ENCODE measurements around the gene KLRF2.
"Not testable (repeated sequence)": the region's sequence is repeated elsewhere in the genome, so short reads cannot be mapped to it uniquely, and the experiment has no call there.

Gene KLRF2

GRCh38 chr12:9881246-9881645, at the start of gene KLRF2:
KLRF2 (plus strand) TSS chr12:9881489; CDS start chr12:9881596, 107 bp downstream.
- no peak for DNase-seq (ENCODE audit: low read depth)

GRCh38 chr12:9831720-9832119, 49.6 kb upstream of the KLRF2 start:
- DNase-seq (ENCODE audit: low read depth): no peak

GRCh38 chr12:9843407-9843806, 37.9 kb upstream of the KLRF2 start:
- DNase-seq (ENCODE audit: low read depth): peak; percentile 21

GRCh38 chr12:9848899-9849298, 32.4 kb upstream of the KLRF2 start:
- DNase-seq (ENCODE audit: low read depth): no peak

- no peak for DNase-seq (ENCODE audit: low read depth)
Measured at GRCh38 chr12:9851050-9851449, 30.2 kb upstream of the KLRF2 start.

GRCh38 chr12:9851927-9852326, 29.4 kb upstream of the KLRF2 start:
- peak; percentile 6 for DNase-seq (ENCODE audit: low read depth)

GRCh38 chr12:9856151-9856550, 25.1 kb upstream of the KLRF2 start:
- DNase-seq (ENCODE audit: low read depth): no peak

GRCh38 chr12:9856894-9857293, 24.4 kb upstream of the KLRF2 start:
- no peak for DNase-seq (ENCODE audit: low read depth)

- DNase-seq (ENCODE audit: low read depth): no peak
Measured at GRCh38 chr12:9858135-9858534, 23.2 kb upstream of the KLRF2 start.

- DNase-seq (ENCODE audit: low read depth): no peak
Measured at GRCh38 chr12:9864913-9865675, 16.2 kb upstream of the KLRF2 start.

- no peak for DNase-seq (ENCODE audit: low read depth)
Measured at GRCh38 chr12:9866860-9867269, 14.4 kb upstream of the KLRF2 start.

GRCh38 chr12:9867531-9867930, 13.8 kb upstream of the KLRF2 start:
- no peak for DNase-seq (ENCODE audit: low read depth)

- no peak for DNase-seq (ENCODE audit: low read depth)
Measured at GRCh38 chr12:9868311-9868801, 12.9 kb upstream of the KLRF2 start.

- DNase-seq (ENCODE audit: low read depth): no peak
Measured at GRCh38 chr12:9868951-9869306, 12.4 kb upstream of the KLRF2 start.

- peak; percentile 80 for DNase-seq (ENCODE audit: low read depth)
Measured at GRCh38 chr12:9869307-9870161, 11.8 kb upstream of the KLRF2 start, which contains the start of gene CLEC2B. CLEC2B (minus strand) TSS chr12:9869354.

- peak; percentile 8 for DNase-seq (ENCODE audit: low read depth)
Measured at GRCh38 chr12:9870286-9870866, 10.9 kb upstream of the KLRF2 start.

GRCh38 chr12:9872162-9872561, 9.1 kb upstream of the KLRF2 start:
- DNase-seq (ENCODE audit: low read depth): no peak

GRCh38 chr12:9872742-9873141, 8.5 kb upstream of the KLRF2 start:
- no peak for DNase-seq (ENCODE audit: low read depth)

- DNase-seq (ENCODE audit: low read depth): not testable (repeated sequence)
Measured at GRCh38 chr12:9876120-9876519, 5.2 kb upstream of the KLRF2 start.

- no peak for DNase-seq (ENCODE audit: low read depth)
Measured at GRCh38 chr12:9880532-9881078, 684 bp upstream of the KLRF2 start.

- no peak for DNase-seq (ENCODE audit: low read depth)
Measured at GRCh38 chr12:9881988-9882387, 699 bp downstream of the KLRF2 start.

- DNase-seq (ENCODE audit: low read depth): no peak
Measured at GRCh38 chr12:9883175-9883574, 1.9 kb downstream of the KLRF2 start.

All from ELR (cell line).